Measurements from ENCODE around the gene ZNF763.
A peak's percentile ranks its signal among the peaks of the same experiment; 100 is the strongest.
"Not testable (repeated sequence)": the region's sequence is repeated elsewhere in the genome, so short reads cannot be mapped to it uniquely, and the experiment has no call there.

Gene ZNF763

DNA sequence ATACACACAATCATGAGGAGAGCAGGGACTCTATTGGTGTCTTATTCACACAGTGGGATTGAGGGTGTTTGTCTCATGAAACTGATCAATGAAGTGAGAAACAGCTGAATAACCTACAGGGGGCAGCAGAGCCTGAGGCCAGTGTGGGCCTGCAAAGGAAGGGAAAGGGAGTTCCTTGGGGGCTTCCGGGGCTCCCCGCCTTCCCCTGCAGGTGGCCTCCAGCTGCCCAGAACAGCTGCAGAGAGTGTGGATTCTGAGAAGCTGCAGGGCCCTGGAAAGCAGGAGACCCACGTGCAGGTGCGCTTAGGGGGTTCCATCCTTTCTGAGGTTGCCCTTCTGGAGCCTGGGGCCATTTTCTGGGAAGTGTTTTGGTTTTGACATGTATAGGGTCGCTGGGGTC is 20.1 kb downstream of the ZNF763 start:
- DNase-seq (ENCODE audit: low read depth in 1 of 2, low spot score in 1 of 2) = no peak
- in situ Hi-C loops (cut with HindIII; ENCODE audit: low pct_unique_long_range_greater_than_20kb, low sequenced_read_pairs) = no loop called here
- no peak for TF ChIP-seq JUND (IDR thresholded peaks at IDR 0.05; ENCODE audit: low read depth)

DNA sequence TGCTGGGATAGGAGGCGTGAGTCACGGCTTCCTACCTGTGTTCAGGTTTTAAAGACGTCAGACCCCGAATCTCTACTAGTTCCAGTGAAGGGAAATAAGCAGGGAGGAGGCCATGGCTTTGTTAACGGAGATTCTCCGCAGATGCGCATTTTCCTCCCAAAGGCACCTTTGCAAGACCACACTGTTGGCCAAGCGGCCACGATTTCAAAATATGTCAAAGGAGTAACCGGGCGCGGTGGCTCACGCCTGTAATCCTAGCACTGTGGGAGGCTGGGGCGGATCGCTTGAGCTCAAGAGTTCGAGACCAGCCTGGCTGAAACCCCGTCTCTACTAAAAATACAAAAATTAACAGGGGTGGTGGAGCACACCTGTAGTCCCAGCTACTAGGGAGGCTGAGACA is 21.9 kb downstream of the ZNF763 start:
- no peak for DNase-seq (ENCODE audit: low read depth in 1 of 2, low spot score in 1 of 2)
- TF ChIP-seq JUND (IDR thresholded peaks at IDR 0.05; ENCODE audit: low read depth) = no peak
- in situ Hi-C loops (cut with HindIII; ENCODE audit: low pct_unique_long_range_greater_than_20kb, low sequenced_read_pairs) = no loop called here

DNA sequence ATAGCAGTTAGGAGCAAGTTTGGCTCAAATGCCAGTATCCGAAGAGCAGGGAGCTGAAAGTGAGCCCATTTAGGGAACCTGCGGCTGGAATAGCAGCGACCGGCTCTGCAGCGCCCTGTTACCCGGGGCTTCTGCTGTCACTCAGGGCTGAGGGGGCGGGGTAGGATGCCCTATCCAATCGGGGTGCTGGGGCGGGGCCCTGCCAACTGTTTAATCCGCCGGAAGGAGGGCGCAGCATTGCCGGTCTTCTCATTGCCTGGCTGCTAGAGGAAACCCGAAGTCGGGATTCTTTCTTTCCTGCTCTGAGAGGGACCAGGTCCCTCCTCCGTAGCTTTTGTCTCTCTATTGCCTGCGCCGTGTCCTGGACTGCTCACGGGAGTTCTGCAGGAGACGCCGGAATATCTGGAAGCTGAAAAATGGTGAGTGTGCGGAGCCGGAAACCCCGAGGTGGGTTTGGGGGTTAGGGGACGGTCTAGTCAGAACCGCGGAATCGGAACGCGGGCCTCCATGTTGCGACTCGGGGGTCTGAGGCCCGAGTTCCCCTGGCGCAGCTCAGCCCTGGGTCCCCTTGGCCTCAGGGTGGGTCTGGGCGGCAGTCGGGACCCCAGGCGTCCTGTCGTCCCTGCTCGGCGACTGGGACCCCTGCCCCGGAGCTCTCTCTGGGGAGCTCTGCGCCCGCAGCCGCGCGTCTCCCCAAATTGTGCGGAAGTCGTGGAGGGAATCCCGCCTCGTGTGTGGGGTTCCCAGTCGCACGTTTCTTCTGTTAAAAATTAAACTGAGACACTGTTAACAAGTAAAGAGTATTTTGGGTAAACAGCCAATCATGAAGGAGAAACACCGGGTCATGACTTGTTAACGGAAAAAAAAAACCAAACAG is 22.8 kb downstream of the ZNF763 start:
- no peak for TF ChIP-seq JUND (IDR thresholded peaks at IDR 0.05; ENCODE audit: low read depth)
- in situ Hi-C loops (cut with HindIII; ENCODE audit: low pct_unique_long_range_greater_than_20kb, low sequenced_read_pairs) = no loop called here
- peak; percentile 77 to 95 for DNase-seq (ENCODE audit: low read depth in 1 of 2, low spot score in 1 of 2)

DNA sequence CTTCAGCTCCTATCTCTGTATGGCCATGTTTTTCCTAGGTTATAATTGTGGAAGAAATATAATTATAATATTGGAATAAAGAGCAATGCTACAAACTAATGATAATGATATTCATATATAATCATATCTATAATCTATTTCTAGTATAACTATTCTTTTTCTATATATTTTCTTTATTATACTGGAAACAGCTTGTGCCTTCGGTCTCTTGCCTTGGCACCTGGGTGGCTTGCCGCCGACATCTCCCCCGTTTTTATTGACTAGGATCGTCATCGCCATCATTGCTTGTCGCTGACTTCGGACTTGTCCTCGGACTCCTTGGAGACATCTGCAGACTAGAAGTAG is 24.2 kb downstream of the ZNF763 start:
- in situ Hi-C loops (cut with HindIII; ENCODE audit: low pct_unique_long_range_greater_than_20kb, low sequenced_read_pairs) = no loop called here

DNA sequence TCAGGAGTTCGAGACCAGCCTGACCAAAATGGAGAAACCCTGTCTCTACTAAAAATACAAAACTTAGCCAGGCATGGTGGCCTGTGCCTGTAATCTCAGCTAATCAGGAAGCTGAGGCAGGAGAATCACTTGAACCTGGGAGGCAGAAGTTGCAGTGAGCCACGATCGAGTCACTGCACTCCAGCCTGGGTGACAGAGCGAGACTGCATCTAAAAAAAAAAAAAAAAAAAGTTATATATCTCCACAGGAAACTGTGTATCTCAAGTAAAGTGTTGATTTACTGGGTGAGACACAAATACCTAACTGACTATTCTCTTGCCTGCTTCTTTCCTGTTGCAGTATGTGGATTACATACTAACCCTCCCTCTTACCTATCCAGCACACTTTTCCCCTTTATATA is 27.1 kb downstream of the ZNF763 start:
- in situ Hi-C loops (cut with HindIII; ENCODE audit: low pct_unique_long_range_greater_than_20kb, low sequenced_read_pairs) = not testable (repeated sequence)

More for the DNA sequence above, 24.2 kb downstream of the ZNF763 start:
- no peak for TF ChIP-seq JUND (IDR thresholded peaks at IDR 0.05; ENCODE audit: low read depth)
- no peak for DNase-seq (ENCODE audit: low read depth in 1 of 2, low spot score in 1 of 2)

DNA sequence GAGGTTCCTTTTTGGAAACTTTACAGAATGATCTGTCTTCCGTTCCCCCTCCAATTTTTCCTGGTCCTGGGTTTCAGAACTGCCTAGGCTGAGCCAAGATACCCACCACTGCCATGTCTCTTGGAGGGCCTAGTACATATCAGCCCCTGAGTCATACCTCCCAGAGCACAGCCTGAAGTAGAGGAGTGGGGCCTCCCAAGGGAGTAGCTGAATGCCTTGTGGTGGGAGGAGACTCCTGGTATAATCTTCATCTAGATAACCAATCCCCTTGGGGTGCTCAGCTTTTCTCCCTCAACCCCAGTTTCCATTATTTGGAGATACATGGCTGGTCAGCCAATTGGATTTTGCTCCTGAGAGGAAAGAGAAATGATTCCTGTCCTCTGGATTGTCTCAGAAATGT is 30.3 kb downstream of the ZNF763 start:
- no peak for TF ChIP-seq JUND (IDR thresholded peaks at IDR 0.05; ENCODE audit: low read depth)

More for the DNA sequence above, 27.1 kb downstream of the ZNF763 start:
- DNase-seq (ENCODE audit: low read depth in 1 of 2, low spot score in 1 of 2) = not testable (repeated sequence)

DNA sequence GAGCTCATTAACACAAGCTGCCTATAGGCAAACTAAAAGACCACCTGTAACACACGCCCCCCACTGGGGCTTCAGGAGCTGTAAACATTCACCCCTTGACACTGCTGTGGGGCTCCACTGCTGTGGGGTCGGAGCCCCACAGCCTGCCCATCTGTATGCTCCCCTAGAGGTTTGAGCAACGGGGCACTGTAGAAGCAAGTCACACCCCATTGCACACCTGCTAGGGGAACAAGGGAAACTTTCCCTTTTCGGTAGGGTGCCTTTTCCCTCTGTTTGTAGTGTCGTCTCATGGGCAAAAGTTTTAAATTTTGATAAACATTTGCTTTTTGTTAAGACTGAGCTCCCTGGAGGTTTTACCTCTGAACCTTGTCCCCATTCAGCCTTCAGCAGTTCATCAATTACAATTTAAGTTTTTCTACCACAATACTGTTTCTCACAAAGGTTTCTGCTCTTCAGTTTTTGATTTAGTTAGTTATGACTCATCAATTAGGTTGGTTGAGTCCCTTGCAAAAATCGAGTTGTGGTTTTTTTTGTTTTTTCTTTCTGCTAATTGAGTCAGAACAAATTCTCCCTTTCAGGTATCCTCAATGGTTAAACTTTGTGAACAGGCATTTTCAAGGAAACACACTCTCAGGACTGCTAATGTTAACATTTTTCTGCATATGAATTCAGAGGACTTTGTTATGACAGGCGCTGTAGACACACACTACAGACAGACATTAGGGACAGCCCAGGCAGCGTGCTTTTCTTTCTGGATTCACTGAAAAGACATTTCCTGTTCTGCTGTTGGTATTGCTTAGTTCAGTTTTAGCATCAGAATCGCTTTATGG is 35.5 kb downstream of the ZNF763 start:
- in situ Hi-C loops (cut with HindIII; ENCODE audit: low pct_unique_long_range_greater_than_20kb, low sequenced_read_pairs) = no loop called here
- no peak for TF ChIP-seq JUND (IDR thresholded peaks at IDR 0.05; ENCODE audit: low read depth)
- DNase-seq (ENCODE audit: low read depth in 1 of 2, low spot score in 1 of 2) = no peak

More for the DNA sequence above, 30.3 kb downstream of the ZNF763 start:
- in situ Hi-C loops (cut with HindIII; ENCODE audit: low pct_unique_long_range_greater_than_20kb, low sequenced_read_pairs) = no loop called here
- DNase-seq (ENCODE audit: low read depth in 1 of 2, low spot score in 1 of 2) = no peak

DNA sequence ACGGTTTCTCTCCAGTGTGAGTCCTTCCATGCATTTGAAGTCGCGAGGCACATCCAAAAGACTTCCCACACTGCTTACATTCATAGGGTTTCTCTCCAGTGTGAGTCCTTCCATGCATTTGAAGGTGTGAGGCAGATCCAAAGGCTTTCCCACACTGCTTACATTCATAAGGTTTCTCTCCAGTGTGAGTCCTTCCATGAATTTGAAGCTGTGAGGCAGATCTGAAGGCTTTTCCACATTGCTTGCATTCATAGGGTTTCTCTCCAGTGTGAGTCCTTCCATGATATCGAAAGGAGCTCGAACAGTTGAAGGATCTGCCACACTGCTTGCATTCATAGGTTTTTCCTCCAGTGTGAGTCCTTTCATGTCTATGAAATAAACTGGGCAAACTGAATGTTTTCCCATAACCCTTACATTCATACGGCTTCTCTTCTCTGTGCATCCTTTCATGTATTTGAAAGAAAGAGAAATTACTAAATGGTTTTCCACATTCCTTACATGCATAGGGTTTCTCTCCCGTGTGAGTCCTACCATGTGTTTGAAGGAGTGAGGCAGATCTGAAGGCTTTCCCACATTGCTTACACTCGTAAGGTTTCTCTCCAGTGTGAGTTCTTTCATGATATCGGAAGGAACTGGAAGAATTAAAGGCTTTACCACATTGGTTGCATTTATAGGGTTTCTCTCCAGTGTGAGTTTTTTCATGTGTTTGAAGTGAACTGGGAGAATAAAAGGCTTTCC is 50.3 kb downstream of the ZNF763 start:
- in situ Hi-C loops (cut with HindIII; ENCODE audit: low pct_unique_long_range_greater_than_20kb, low sequenced_read_pairs) = no loop called here
- no peak for TF ChIP-seq JUND (IDR thresholded peaks at IDR 0.05; ENCODE audit: low read depth)
- DNase-seq (ENCODE audit: low read depth in 1 of 2, low spot score in 1 of 2) = no peak

DNA sequence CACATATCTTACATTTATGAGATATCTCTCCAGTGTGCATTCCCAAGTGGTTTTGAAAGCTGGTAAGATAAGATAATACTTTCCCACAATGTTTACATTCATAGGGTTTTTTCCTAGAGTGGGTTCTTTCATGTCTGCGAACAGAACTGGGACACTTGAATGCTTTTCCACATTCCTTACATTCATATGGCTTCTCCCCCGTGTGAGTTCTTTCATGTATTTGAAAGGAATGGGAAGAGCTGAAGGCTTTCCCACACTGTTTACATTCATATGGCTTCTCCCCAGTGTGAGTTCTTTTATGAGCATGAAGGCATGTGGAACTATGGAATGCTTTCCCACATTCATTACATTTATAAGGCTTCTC is 50.9 kb downstream of the ZNF763 start:
- no peak for DNase-seq (ENCODE audit: low read depth in 1 of 2, low spot score in 1 of 2)
- no peak for TF ChIP-seq JUND (IDR thresholded peaks at IDR 0.05; ENCODE audit: low read depth)
- in situ Hi-C loops (cut with HindIII; ENCODE audit: low pct_unique_long_range_greater_than_20kb, low sequenced_read_pairs) = no loop called here

Measured in T47D (cell line).